ENCODE data around the gene ANKRD52.
"Not testable (repeated sequence)": the region's sequence is repeated elsewhere in the genome, so short reads cannot be mapped to it uniquely, and the experiment has no call there.

The ANKRD52 gene

GRCh38 chr12:56271031-56271430 lies 12.8 kb upstream of the ANKRD52 start:
- peak; percentile 22 for DNase-seq

- DNase-seq: no peak
Observed at GRCh38 chr12:56267443-56268071, 9.4 kb upstream of the ANKRD52 start.

- DNase-seq: peak; percentile 89
Observed at GRCh38 chr12:56266693-56267442, 8.7 kb upstream of the ANKRD52 start, which contains the start of gene COQ10A. Gene COQ10A (plus strand): TSS chr12:56266942. CDS start chr12:56267119, 177 bp downstream.

- not testable (repeated sequence) for DNase-seq
Observed at GRCh38 chr12:56266068-56266692, 8.0 kb upstream of the ANKRD52 start.

- DNase-seq: not testable (repeated sequence)
Observed at GRCh38 chr12:56262955-56263354, 4.8 kb upstream of the ANKRD52 start.

GRCh38 chr12:56261503-56262232 lies 3.5 kb upstream of the ANKRD52 start:
- DNase-seq: no peak

GRCh38 chr12:56260921-56261320 lies 2.7 kb upstream of the ANKRD52 start:
- DNase-seq: no peak

GRCh38 chr12:56260380-56260779 lies 2.2 kb upstream of the ANKRD52 start:
- no peak for DNase-seq

GRCh38 chr12:56258820-56259183 lies 618 bp upstream of the ANKRD52 start:
- no peak for DNase-seq

GRCh38 chr12:56257491-56258067 lies 605 bp downstream of the ANKRD52 start:
- DNase-seq: no peak

- no peak for DNase-seq
Observed at GRCh38 chr12:56257071-56257470, 1.1 kb downstream of the ANKRD52 start.

- no peak for DNase-seq
Observed at GRCh38 chr12:56256326-56256960, 1.7 kb downstream of the ANKRD52 start.

- DNase-seq: no peak
Observed at GRCh38 chr12:56255671-56256070, 2.5 kb downstream of the ANKRD52 start.

- no peak for DNase-seq
Observed at GRCh38 chr12:56253091-56253490, 5.1 kb downstream of the ANKRD52 start.

- no peak for DNase-seq
Observed at GRCh38 chr12:56252649-56253048, 5.5 kb downstream of the ANKRD52 start.

GRCh38 chr12:56248711-56249110 lies 9.5 kb downstream of the ANKRD52 start:
- DNase-seq: no peak

- no peak for DNase-seq
Observed at GRCh38 chr12:56247923-56248322, 10.3 kb downstream of the ANKRD52 start.

- DNase-seq: no peak
Observed at GRCh38 chr12:56244494-56244893, 13.7 kb downstream of the ANKRD52 start.

- no peak for DNase-seq
Observed at GRCh38 chr12:56243731-56244181, 14.4 kb downstream of the ANKRD52 start.

- no peak for DNase-seq
Observed at GRCh38 chr12:56242986-56243385, 15.2 kb downstream of the ANKRD52 start.

GRCh38 chr12:56241424-56242303 lies 16.5 kb downstream of the ANKRD52 start:
- DNase-seq: no peak
